Amniotic stem cell (primary cell): ENCODE measurements around the gene KDM8.

Experiments
- DNase-seq: peaks from one replicate; lab custom pipeline; 2025; lab: John Stamatoyannopoulos, UW

The KDM8 gene

DNA sequence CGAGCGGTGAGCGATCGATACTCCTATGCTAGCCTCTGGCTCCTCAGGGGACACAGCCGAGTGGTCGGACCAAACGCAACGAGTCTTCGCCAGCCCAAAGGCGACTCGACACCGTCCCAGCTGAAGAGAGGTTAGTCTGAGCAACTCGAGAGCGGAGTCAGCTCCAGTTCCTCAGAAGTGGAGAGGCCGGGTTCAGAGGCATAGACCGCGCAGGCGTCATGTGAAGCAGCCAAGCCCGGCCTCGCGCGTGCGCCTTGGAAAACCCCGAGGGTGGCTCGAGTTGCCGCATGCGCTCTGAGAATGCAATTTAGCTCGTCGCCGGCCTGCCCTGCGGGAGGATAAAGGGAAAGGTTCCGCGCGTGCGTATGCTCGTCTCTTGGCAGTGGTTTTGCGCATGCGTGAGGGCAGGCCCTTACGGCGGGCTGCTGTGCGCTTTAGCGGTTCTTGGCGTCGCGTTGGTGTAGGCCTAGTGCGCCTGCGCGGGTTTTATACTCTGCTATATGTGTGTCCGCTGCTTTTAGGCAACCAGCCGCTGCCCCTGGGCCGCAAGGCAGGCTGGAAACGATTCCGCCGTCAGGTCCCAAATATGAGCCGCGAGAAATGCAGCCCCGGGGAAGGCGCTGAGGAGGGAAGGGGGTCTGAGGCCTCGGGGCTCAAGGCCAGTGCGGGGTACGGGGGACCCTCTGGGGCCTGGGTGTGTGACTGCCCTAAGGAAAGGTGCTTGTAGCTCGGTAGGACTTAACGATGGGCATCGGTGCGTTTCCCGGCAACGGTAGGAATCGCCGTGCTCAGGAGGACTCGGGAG, at the start of gene KDM8:
Gene KDM8 (plus strand): TSS at position 20 of the 805 bp plus-strand sequence. CDS start 6,598 bp downstream, outside the sequence.
- DNase-seq, result peak; percentile 99

DNA sequence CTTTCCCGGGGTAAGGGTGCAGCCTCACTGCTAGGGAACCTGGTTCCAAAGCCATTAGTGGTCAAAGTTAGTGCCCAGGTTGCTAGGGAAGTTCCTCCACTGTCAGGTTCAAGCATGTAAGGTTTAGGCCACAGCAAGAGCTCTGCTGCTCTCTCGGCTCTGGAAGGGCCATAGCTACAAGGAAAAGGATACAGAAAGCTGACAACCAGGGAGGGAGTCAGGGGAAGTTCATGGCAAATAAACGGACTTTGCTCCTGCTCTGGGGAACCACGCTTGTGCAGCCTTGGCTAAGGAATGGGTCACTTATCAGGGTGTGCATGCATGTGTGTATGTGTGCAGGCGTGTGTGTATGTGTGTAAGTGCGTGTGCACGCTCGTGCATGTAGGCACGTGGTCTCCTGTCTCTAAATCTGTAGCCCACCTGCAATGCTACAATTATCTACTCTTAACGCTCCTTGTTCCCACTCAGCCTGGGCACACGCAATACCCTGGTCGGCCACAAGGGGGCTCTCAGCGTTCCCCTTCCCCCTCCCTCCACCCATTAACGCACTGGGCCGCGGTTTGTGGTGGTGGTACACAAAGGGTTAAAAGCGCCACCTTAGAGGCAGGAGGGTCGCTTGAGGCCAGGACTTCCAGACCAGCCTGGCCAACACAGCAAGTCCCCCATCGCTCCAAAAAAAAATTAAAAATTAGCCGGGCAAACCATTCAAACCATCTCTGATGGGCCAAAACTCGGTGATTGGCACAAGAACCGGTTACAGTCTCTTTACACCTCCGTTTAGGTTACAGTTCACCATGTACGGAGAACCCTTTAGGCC, 48.4 kb upstream of the KDM8 start:
- DNase-seq, result no peak

DNA sequence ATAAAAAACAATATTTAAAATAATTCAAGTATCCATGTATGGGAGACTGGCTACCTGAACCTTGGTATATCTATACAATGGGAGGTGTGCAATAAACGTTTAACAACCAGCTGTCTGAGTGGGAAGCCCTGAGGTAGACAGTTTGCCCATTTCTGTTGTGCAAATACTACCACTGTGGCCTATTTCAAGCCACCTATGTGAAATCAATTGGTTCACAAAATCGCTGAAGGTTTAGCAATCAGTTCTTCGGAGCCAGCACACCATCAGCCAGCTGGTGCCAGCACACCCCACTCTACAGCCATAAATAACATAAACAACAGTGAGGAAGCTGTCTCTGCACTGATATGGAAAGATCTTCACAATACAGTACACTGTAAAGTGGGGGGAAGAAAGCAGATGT, 46.7 kb upstream of the KDM8 start:
- DNase-seq, result no peak

DNA sequence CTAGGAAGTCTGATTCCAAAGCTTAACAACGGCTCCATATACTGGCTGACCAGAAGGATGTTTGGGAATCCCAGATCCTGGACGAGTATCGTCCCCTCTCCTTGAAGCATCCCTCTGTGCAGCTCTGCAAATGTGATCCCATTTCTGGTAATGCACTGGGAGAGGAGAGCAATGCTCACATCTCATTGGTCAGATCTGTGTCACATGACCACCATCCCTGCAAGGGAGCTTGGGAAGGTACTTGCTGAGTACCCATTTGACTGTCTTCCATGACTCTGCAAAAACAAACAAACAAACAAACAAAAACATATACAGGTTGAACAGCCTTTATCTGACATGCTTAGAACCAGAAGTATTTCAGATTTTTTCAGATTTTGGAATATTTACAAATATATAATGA, 41.9 kb upstream of the KDM8 start:
- DNase-seq, result no peak

DNA sequence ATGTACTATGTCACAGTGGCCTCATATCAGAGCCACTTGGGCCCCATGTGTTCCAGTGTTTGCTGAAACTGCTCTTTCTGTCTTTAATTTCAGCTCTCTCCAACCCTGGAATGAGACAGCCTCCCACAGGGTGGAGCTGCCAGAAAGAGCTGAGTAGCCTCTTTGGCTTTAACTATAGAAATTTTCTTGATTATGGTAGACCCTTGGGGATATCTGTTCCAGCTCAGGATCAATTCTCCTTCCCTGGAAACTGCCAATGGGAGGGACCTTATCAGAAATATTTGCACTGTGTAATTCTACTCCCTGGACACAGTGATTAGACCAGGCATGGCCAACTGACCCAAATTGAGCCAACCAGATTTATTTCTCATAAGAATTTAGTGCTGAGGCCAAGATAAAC, 39.0 kb upstream of the KDM8 start:
- DNase-seq, result no peak

DNA sequence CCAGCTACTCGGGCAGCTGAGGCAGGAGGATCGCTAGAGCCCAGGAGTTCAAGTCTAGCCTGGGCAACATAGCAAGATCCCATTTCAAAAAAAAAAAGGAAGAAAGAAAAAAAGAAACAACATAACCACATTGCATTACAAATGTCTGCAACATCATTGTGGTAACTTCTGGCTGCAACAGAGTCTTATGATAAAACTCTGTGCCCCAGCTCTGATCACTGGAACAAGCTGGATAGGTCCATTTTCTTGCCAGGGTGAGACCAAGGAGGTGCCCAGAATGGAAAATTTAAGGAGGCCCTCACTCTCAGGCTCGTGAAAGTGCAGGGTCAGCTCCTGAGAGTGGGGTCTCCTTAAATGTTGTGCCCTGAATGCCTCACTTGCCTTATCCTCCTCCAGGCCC, 37.8 kb upstream of the KDM8 start:
- DNase-seq, result no peak

- no peak for DNase-seq
Observed at GRCh38 chr16:27168790-27169189, 34.5 kb upstream of the KDM8 start.

DNA sequence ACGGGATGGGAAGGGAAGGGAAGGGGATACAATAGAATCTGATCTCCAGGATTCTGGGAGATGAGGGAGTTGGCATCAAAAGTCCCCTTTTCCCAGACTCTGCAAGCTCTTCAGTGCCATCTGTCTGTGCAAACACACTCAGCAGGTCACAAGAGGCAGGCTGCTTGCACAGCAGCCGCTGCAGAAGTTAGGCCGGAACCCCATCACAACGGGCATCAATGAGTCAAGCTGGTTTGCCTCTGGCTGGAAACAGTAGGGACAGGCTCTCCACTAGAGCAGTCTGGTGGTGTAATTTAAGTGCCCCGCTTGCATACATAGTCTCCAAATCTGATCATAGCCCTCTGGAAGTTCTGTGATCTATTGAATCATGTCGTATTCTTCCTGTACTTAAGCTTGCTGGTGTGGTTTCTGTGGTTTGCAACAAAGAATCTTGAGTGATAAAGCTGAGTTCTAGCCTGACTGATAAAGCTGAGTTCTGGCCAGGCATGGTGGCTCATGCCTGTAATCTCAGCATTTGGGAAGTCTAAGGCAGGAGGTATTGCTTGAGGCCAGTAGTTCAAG, 33.7 kb upstream of the KDM8 start:
- no peak for DNase-seq

DNA sequence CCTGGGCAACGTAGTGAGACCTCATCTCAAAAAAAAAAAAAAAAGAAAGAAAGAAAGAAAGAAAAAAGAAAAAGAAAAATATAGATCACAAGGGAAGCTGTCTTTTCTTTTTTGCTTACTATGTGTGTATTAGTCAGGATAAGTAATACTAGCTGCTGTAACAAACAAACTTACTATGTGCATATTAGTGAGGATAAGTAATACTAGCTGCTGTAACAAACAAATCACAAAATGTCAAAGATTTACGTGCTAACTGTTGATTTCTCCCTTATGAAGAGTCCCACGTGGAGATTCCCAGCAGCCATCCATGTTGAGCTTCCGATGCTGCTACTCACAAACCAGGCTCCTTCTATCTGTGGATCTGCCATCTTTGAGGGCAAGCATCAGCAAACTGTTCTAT, 31.7 kb upstream of the KDM8 start:
- DNase-seq, result no peak

GRCh38 chr16:27174007-27174406, 29.3 kb upstream of the KDM8 start:
- DNase-seq, result no peak

- no peak for DNase-seq
Observed at GRCh38 chr16:27174798-27175197, 28.5 kb upstream of the KDM8 start.

- no peak for DNase-seq
Observed at GRCh38 chr16:27175888-27176287, 27.4 kb upstream of the KDM8 start.

GRCh38 chr16:27177031-27177774, 26.1 kb upstream of the KDM8 start:
- peak; percentile 34 for DNase-seq

GRCh38 chr16:27179500-27180072, 23.7 kb upstream of the KDM8 start:
- no peak for DNase-seq

- DNase-seq, result no peak
Observed at GRCh38 chr16:27181019-27181790, 22.1 kb upstream of the KDM8 start.

GRCh38 chr16:27182906-27183405, 20.4 kb upstream of the KDM8 start:
- DNase-seq, result no peak

DNA sequence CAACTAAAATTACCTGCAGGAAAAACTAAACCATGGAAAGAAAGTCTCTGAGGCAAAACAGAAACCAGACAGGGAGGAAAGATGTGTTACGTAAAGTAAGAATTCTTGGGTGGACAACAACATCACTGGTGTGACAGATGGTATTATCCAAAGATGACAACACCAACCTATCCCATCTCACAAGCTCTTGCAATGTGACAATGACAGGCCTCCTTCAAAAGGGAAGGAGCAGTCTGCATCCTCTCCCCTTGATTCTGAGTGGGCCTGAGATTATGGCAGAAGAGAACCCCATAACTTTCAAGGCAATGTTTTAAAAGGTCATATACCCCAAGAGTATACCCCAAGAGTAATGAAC, 17.6 kb upstream of the KDM8 start:
- DNase-seq, result no peak

- no peak for DNase-seq
Observed at GRCh38 chr16:27188633-27189032, 14.7 kb upstream of the KDM8 start.

DNA sequence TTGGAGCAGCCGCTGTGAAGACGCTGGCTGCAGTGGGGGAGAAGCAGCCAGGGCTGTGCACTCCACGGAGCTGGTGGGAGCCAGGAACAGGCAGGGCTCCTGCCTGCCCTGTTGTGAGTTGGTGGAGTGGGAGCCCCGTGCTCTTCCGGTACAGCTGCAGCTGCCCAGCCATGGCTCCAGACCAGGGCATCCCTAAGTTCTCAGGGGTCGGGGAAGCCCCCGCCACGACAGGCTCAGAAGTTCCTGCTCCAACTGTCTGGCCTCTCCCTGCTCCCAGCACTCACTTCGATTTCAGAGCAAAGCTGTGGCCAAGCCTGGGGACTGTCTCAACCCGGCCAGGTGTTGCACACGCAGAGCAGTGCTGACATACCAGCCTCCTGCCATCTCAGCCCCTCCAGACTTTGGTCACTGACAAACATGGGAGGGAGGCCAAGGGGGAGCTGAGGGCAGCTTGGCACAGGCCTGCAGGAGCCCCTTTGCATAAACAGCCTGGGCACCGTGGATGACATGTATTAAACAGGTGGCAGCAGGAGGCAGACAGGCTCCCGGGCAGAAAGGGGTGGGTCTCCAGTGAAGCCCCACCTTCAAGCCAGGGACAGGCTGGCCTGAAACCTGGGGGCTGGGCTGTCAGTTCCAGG, 13.9 kb upstream of the KDM8 start:
- no peak for DNase-seq

DNA sequence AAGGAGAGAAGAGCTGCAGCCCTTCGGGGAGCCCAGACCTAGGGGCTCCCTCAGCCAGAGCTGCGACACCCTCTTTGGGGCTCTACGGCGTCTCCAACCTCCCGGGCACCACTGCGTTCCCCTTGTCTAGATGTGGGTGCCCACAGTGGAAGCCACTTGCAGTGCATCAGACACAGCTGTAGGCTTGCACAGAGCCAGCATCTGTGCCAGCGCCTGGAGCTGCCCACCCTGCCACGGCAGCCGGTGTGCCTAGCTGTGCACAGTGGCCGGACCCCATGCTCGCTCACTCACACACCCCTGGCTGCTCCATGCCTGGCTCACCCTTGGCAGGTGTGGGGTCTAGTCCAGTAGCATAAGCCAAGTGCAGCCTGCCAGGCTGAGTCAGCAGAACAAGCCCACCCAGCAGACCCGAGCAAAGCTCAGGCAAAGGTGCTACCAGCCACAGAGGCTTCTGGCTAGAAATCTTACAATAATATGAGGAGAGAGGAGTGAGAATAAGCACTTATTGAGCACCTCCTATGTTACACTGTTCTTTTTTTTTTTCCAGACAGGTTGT, 12.9 kb upstream of the KDM8 start:
- DNase-seq, result no peak
